HepG2 (cell line): ENCODE data around the gene NR4A2.

Experiments
- KLF9 ChIP-seq: IDR thresholded peaks from 2 replicates; pipeline ENCODE4 v1.6.1; 2016; ENCODE audit warnings: low read depth
- THAP9 ChIP-seq: sonication (generic); formaldehyde crosslinking; IDR thresholded peaks from 2 replicates; pipeline ENCODE4; 2020; ENCODE audit warnings: missing genetic modification reagents, mild to moderate bottlenecking, borderline replicate concordance

GRCh38 chr2:156311976-156312375 is 20.5 kb downstream of the NR4A2 start:
- TF ChIP-seq KLF9 (no peak), THAP9 (CRISPR knock-in tag) (no peak)
